HL-60/S4 treated with retinoic acid at 250 ng/mL for 4 days and 3 days (cell line): ENCODE data around the gene NFIA.

ENCODE experiments used
- in situ Hi-C: fragments of 300-500 bp; cut with MboI; formaldehyde crosslinking; loops from 2 replicates; pipeline ENCODE4 v1.7.0; 2022; ENCODE audit warnings: low sequenced_read_pairs

NFIA gene

GRCh38 chr1:61175976-61176375 lies 93.6 kb downstream of the NFIA start:
- in situ Hi-C loops = no loop called here

- in situ Hi-C loops = no loop called here
Observed at GRCh38 chr1:61181067-61182038, 99.0 kb downstream of the NFIA start.

GRCh38 chr1:61182049-61182448 lies 99.7 kb downstream of the NFIA start:
- in situ Hi-C loops = no loop called here

- in situ Hi-C loops = no loop called here
Observed at GRCh38 chr1:61182480-61182879, 100.1 kb downstream of the NFIA start.

GRCh38 chr1:61183471-61184039 lies 101.2 kb downstream of the NFIA start:
- in situ Hi-C loops = no loop called here

GRCh38 chr1:61184040-61184713 lies 101.8 kb downstream of the NFIA start:
- in situ Hi-C loops = no loop called here

GRCh38 chr1:61184714-61185106 lies 102.3 kb downstream of the NFIA start:
- in situ Hi-C loops = no loop called here

GRCh38 chr1:61186753-61187152 lies 104.4 kb downstream of the NFIA start:
- in situ Hi-C loops = no loop called here

- in situ Hi-C loops = no loop called here
Observed at GRCh38 chr1:61187352-61188086, 105.2 kb downstream of the NFIA start.

- in situ Hi-C loops = no loop called here
Observed at GRCh38 chr1:61190153-61190552, 107.8 kb downstream of the NFIA start.

- in situ Hi-C loops = no loop called here
Observed at GRCh38 chr1:61190618-61191432, 108.5 kb downstream of the NFIA start.

GRCh38 chr1:61191433-61191720 lies 109.0 kb downstream of the NFIA start:
- in situ Hi-C loops = no loop called here

- in situ Hi-C loops = no loop called here
Observed at GRCh38 chr1:61192663-61193330, 110.4 kb downstream of the NFIA start.

- in situ Hi-C loops = no loop called here
Observed at GRCh38 chr1:61193808-61194207, 111.4 kb downstream of the NFIA start.

GRCh38 chr1:61198554-61198953 lies 116.2 kb downstream of the NFIA start:
- in situ Hi-C loops = no loop called here

- in situ Hi-C loops = no loop called here
Observed at GRCh38 chr1:61201035-61201434, 118.7 kb downstream of the NFIA start.

GRCh38 chr1:61202854-61203598 lies 120.7 kb downstream of the NFIA start:
- in situ Hi-C loops = no loop called here

- in situ Hi-C loops = no loop called here
Observed at GRCh38 chr1:61204528-61204927, 122.2 kb downstream of the NFIA start.

GRCh38 chr1:61207416-61207815 lies 125.1 kb downstream of the NFIA start:
- in situ Hi-C loops = no loop called here
